Activated T-cell treated with anti-CD3 and anti-CD28 coated beads for 48 hours (primary cell): ENCODE data around the gene COPS6.

Experiments used
- DNase-seq: peaks from one replicate; pipeline ENCODE4 v3.0.0-alpha.2; 2020; ENCODE audit warnings: low read depth

COPS6 gene

GRCh38 chr7:100088621-100089457, at the start of gene COPS6:
Gene COPS6 (plus strand): TSS chr7:100088969. CDS start chr7:100088991, 22 bp downstream.
- peak; percentile 85 for DNase-seq

DNA sequence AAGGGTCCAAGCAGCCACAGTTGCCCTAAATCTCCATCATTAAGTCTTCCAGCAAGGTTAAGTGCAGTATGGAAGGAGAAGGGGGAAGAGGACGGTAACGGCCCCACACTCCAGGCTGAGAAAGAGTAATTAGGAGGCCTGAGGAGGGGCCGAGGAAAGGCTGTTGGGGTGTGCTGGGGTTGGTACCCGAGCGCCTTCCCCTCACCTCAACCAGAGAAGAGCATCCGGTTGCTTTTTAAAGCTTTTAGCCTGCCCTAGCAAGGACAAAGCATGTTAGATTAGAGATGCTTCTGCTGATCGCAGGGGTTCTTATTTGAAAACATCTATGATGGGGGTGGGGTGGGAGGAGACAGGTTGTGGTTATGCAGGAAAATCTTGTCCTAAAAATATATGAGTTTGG, 48.2 kb upstream of the COPS6 start:
- no peak for DNase-seq

DNA sequence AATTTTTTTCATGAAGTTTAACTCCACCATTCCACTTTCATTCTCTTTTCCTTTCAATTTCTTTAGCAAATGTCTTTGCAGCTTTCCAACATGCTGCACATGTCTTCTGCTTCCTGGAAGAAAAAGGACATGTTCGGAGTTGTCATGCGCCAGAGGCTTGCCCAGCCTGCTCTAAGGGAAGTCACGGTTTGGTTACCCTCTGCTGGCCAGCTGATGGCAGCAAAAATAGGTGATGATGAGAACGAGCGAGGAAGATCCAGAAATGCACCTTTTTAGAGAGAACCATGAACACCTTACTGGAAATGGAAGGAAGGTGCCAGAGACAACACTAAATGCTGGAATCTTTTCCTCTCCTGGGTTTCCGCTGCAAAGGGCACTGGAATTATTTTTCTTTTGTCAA, 44.1 kb upstream of the COPS6 start:
- DNase-seq = no peak

DNA sequence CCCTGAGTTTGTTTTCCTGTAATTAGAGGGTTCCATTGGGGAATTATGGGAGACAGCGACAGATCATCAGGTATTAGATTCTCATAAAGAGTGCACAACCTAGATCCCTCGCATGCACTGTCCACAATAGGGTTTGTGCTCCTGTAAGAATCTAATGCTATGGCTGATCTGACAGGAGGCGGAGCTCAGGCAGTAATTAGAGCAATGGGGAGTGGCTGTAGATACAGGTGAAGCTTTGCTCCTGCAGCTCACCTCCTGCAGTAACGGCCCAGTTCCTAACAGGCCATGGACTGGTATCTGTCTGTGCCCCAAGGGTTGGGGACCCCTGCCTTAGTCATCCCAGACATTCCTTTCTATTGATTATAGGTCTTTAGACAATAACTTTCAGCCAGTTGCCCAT, 40.1 kb upstream of the COPS6 start:
- DNase-seq = no peak

DNA sequence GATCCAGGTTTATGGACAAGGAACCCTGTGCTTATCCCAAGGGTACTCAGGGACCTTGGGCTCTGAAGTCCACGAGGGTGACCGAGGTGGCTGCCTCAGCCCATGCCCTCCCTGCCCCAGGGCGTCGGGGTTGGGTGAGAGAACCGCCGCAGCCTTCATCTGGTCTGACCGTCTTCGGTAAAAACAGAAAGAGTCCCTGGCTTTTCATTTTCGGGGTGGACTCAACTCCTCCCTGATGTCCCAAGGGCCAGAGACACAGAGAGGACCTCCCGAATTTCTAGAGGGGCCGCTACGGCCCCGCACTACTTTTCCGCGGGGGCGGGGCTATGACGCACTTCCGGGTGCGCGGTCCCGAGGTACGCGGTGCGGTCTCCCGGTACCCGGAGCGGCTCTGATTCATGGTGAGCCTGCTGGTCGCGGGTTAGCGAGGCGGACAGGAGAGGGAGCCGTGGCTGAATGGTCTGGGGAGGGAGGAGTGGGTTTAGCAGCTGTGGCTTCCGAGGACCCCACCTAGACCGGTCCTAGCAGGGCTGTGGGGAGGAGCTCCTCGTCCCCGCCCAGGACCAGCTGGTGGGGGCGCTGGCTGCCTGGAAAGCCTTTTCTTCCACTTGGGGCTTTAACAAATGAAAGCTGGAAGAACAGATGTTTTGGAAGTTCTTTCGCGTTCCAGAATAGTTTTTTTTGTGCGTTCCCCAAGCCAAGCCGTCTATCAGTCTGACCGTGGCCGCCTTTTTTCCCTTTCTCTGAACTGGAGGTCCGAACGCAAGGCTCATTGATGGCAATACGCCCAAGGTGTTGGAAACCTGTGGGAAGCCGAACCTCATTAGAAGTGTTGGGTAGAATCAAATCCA, 39.1 kb upstream of the COPS6 start, which contains the start of gene ZSCAN21:
Gene ZSCAN21 (plus strand): TSS at position 334 of the 851 bp plus-strand sequence. CDS start 7,233 bp downstream, outside the sequence.
- DNase-seq = peak; percentile 80

GRCh38 chr7:100051611-100052010, 37.2 kb upstream of the COPS6 start:
- no peak for DNase-seq

- no peak for DNase-seq
These were observed 35.6 kb upstream of the COPS6 start for GRCh38 chr7:100053215-100053614.

- DNase-seq = no peak
These were observed 31.8 kb upstream of the COPS6 start for GRCh38 chr7:100057006-100057405.

DNA sequence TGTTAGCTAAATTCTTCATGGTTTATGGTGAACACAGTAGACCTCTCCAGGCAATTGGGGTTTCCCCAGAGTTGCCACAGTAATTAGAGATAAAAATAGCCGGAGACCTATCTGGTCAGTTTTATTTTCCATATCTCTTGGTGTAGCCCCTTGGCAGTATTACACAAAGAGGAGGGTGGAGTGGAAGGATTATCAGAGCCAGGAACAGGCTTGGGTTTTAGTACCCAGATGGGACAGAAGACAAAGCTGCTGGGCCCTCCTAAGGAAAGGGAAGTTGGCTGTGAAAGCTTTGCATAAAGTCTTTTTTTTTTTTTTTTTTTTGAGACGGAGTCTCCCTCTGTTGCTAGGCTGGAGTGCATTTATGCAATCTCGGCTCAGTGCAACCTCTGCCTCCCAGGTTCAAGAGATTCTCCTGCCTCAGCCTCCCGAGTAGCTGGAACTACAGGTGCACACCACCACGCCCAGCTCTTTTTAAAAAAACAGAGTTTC, 29.5 kb upstream of the COPS6 start:
- no peak for DNase-seq

- no peak for DNase-seq
These were observed 27.1 kb upstream of the COPS6 start for GRCh38 chr7:100061518-100062193.

- DNase-seq = no peak
These were observed 25.4 kb upstream of the COPS6 start for GRCh38 chr7:100063376-100063775.

DNA sequence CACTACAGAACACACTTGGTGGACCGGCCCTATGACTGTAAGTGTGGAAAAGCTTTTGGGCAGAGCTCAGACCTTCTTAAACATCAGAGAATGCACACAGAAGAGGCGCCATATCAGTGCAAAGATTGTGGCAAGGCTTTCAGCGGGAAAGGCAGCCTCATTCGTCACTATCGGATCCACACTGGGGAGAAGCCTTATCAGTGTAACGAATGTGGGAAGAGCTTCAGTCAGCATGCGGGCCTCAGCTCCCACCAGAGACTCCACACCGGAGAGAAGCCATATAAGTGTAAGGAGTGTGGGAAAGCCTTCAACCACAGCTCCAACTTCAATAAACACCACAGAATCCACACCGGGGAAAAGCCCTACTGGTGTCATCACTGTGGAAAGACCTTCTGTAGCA, 24.6 kb upstream of the COPS6 start:
- DNase-seq = no peak

GRCh38 chr7:100065452-100066186, 23.1 kb upstream of the COPS6 start:
- no peak for DNase-seq

- DNase-seq = no peak
These were observed 21.8 kb upstream of the COPS6 start for GRCh38 chr7:100066953-100067352.

DNA sequence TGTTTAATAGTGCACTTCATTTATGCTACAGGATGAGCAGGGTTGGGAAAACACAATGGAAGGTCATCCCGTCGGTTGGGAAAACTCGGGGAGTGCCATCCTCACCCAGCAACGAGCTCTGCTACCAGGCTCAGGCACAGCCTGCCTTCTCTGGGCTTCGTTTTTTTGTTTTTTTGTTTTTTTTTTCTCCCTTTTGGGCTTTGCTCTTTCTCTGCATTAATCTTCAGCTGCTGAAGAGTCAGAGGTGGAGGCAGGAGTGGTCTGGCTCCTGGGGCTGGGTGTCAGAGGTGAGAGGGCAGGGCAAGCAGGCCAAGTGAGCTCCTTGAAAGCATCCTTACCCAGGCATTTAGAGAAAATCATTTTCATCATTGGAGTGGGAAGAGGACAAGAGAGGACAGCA, 18.8 kb upstream of the COPS6 start:
- DNase-seq = no peak

- DNase-seq = no peak
These were observed 17.6 kb upstream of the COPS6 start for GRCh38 chr7:100071018-100071723.

DNA sequence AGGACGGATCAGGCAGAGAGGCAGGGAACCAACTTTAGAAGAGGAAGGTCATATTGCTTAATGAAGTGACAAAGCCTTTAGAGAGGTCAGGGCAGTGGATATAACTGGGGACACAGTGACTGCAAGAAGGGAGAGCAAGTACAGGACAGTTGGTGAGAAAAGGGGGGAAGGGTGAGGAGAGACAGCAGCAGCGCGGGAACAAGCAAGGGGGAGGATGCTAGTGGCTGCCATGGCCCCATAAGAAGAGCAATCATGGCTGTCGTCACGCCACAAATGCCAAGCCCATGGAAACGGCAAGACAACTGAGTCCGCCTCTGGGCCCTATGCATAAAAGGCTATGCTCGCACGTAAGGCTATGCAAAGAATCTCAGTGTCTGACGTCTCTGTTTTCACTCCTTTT, 16.3 kb upstream of the COPS6 start:
- no peak for DNase-seq

DNA sequence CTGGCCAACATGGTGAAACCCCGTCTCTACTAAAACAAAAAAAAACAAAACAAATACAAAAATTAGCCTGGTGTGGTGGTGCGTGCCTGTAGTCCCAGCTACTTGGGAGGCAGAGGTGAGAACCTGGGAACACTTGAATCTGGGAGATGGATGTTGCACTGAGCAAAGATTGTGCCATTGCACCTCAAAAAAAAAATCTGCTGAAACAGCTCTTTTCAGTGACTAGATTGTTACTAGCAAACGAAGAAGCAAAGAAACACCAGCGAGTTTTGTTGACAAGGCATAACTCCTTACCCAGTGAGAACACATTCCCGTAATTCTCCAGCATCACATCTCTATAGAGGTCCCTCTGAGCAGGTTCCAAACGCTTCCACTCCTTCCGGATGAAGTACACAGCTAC, 13.9 kb upstream of the COPS6 start:
- DNase-seq = no peak

- DNase-seq = no peak
These were observed 13.4 kb upstream of the COPS6 start for GRCh38 chr7:100075418-100075817.

GRCh38 chr7:100077205-100077604, 11.6 kb upstream of the COPS6 start:
- DNase-seq = no peak

- DNase-seq = no peak
These were observed 9.7 kb upstream of the COPS6 start for GRCh38 chr7:100079024-100079560.
